AG09319 (cell line): ENCODE results near the gene LMNB1.

ENCODE experiments used
- DNase-seq: peaks from one replicate; pipeline ENCODE4 v3.0.0-alpha.2; 2010; ENCODE audit warnings: low read depth; ENCODE audit errors: extremely low read depth
- TF ChIP-seq, protein P1 (sequence below): IDR thresholded peaks from 2 replicates; pipeline ENCODE4 v1.5.1; 2011; ENCODE audit warnings: low read depth, mild to moderate bottlenecking, inconsistent platforms, low read length, moderate library complexity

LMNB1 gene

DNA sequence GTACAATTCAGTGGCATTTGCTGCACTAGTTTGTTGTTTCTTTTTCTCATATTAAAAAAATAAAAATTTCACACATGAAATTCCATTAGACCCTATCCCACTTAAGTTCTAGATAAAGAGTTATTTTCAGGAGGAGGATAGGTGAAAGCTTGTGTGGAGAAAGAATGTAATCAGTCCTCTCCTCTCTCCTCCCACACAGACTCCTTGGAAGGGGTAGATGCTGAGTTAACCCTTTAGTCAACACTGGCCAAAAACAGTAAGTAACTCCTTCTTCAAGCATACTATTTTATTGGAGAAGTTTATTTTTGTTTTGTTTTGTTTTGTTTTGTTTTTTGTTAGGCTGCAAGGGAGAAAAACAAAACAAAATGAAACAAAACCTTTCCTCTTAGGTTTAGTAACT, 30.6 kb upstream of the LMNB1 start:
- TF ChIP-seq, protein P1, sequence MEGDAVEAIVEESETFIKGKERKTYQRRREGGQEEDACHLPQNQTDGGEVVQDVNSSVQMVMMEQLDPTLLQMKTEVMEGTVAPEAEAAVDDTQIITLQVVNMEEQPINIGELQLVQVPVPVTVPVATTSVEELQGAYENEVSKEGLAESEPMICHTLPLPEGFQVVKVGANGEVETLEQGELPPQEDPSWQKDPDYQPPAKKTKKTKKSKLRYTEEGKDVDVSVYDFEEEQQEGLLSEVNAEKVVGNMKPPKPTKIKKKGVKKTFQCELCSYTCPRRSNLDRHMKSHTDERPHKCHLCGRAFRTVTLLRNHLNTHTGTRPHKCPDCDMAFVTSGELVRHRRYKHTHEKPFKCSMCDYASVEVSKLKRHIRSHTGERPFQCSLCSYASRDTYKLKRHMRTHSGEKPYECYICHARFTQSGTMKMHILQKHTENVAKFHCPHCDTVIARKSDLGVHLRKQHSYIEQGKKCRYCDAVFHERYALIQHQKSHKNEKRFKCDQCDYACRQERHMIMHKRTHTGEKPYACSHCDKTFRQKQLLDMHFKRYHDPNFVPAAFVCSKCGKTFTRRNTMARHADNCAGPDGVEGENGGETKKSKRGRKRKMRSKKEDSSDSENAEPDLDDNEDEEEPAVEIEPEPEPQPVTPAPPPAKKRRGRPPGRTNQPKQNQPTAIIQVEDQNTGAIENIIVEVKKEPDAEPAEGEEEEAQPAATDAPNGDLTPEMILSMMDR: no peak
- DNase-seq: no peak

GRCh38 chr5:126752081-126752785, 24.7 kb upstream of the LMNB1 start:
- DNase-seq: no peak
- TF ChIP-seq, protein P1: no peak

GRCh38 chr5:126753227-126753626, 23.7 kb upstream of the LMNB1 start:
- TF ChIP-seq, protein P1: no peak
- DNase-seq: no peak

- TF ChIP-seq, protein P1: no peak
- no peak for DNase-seq
These were observed 22.3 kb upstream of the LMNB1 start for GRCh38 chr5:126754609-126755008.

- TF ChIP-seq, protein P1: no peak
- no peak for DNase-seq
These were observed 21.3 kb upstream of the LMNB1 start for GRCh38 chr5:126755593-126755992.

DNA sequence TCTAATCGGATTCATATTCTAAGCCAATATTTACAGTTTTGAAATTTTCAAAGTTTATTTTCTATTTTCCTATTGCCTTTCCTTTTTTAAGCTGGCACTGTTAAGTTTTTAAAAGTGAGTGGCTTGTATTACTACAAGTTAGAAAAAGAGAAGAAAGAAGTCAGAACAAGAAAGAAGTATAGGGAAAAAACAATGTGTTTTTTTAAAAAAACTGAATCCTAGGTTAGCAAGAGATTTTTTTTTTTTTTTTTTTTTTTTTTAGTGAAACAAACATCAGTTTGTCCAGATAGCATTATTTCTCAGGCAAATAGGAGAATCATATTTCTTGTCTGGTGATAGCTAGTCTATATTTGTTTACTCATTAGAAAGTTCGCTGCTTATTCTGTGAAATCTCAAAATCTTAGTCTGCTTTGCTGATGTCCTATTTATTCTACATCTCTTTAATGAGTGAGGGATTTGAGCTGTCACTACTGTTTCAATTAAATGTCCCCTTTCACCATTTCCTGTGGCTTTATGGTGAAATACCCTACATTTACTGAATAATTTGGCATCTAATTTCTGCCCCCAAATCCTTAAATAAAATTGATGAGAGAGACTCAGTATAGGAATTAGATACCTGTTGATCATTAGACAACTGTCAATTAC, 19.1 kb upstream of the LMNB1 start:
- no peak for DNase-seq
- TF ChIP-seq, protein P1: no peak

- DNase-seq: no peak
- TF ChIP-seq, protein P1: no peak
These were observed 13.6 kb upstream of the LMNB1 start for GRCh38 chr5:126763371-126763770.
